ENCODE measurements around the gene GPC6. TPM values are rescaled to one million over a fixed set of nuclear protein-coding genes. Genes with fewer than 3 reads are reported as not detected.

GPC6 gene
- total RNA-seq, 4 donors from 2014 or later: 6.7 to 67.2 (median 11.1) TPM

DNA sequence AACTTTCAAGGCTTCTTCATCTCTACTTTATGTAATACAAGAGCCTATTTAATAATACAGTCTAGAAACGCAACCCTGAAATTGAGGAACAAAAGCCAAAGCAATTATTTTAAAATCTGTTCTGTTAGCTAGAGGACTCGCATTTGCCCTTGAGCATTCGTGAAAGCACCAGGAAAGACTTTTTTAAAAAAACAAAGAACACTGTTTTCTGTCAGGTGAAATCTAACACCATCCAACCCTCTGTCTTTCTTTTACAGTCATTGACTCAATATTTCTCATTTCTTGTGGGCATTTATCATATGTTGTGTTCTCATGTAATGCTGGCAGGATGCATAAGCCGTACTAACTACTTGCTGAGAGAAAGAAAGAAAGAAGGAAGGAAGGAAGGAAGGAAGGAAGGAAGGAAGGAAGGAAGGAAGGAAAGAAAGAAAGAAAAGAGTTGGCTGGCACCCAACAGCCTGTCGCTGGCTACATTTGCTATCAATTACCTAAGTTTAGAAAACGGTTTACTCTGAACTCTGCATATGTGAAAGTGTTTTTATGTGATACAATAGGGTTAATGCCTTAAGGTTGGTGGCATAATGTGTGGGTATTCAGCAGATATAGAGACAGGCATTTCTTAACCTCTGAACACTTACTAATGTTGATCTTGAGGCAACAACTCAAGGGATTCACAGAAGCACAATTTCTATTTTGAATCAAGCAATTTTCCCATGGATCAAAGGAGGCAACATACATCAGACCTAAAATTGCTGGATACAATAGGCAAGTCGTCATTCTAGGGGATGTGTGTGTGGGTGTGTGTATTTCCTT is 807.4 kb downstream of the GPC6 start:
- no peaks in the 10 kb centered on the region for H3K27me3 ChIP-seq
- intact Hi-C loops (cut with DNase I; ENCODE audit: low total_unique reads): no loop called here

GRCh38 chr13:94050039-94050438 is 823.4 kb downstream of the GPC6 start:
- Histone ChIP-seq H3K27ac (no peak overlapping the region), H3K36me3 (no peaks in the 10 kb centered on the region), H3K9me3 (no peaks in the 10 kb centered on the region), H3K4me3 (no peak overlapping the region), H3K4me1 (no peaks in the 10 kb centered on the region), H3K27me3 (no peaks in the 10 kb centered on the region)
- intact Hi-C loops (cut with DNase I; ENCODE audit: low total_unique reads): no loop called here
- TF ChIP-seq CTCF (IDR thresholded peaks at IDR 0.05) (no peak), POLR2A (IDR thresholded peaks at IDR 0.05) (no peak)
- no peak for DNase-seq

More for the DNA sequence above, 807.4 kb downstream of the GPC6 start:
- H3K9me3 ChIP-seq: no peaks in the 10 kb centered on the region
- no peaks in the 10 kb centered on the region for H3K36me3 ChIP-seq
- no peak overlapping the region for H3K27ac ChIP-seq
- H3K4me1 ChIP-seq: no peaks in the 10 kb centered on the region
- DNase-seq: no peak
- no peak for TF ChIP-seq POLR2A (IDR thresholded peaks at IDR 0.05)
- TF ChIP-seq CTCF (IDR thresholded peaks at IDR 0.05): no peak
- H3K4me3 ChIP-seq: no peak overlapping the region

DNA sequence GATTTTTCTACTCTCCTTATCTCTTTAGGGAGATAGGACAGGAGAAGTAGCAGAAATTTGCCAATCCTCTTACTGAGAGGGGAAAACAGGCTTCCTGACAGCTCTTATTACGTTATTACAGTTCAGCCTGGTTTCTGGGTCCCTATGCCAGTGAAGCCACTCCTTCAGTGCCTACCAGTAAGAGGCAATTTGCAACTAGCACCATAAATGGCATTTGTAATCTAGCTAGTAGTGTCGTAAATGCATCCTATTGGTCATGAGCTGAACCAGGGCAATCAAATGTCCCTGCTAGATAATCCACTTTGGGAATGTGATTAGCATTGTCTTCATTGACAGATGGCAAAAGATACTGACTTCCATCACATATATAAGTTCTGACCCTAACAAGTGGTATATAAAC is 824.1 kb downstream of the GPC6 start:
- Histone ChIP-seq H3K9me3 (no peaks in the 10 kb centered on the region), H3K4me1 (no peaks in the 10 kb centered on the region), H3K27ac (no peak overlapping the region), H3K4me3 (no peak overlapping the region), H3K36me3 (no peaks in the 10 kb centered on the region), H3K27me3 (no peaks in the 10 kb centered on the region)
- no peak for DNase-seq
- intact Hi-C loops (cut with DNase I; ENCODE audit: low total_unique reads): no loop called here
- TF ChIP-seq CTCF (IDR thresholded peaks at IDR 0.05) (no peak), POLR2A (IDR thresholded peaks at IDR 0.05) (no peak)

- DNase-seq: no peak
- no peak overlapping the region for H3K4me3 ChIP-seq
- no peaks in the 10 kb centered on the region for H3K9me3 ChIP-seq
- H3K27ac ChIP-seq: no peak overlapping the region
- no peaks in the 10 kb centered on the region for H3K36me3 ChIP-seq
- H3K27me3 ChIP-seq: no peaks in the 10 kb centered on the region
- no peaks in the 10 kb centered on the region for H3K4me1 ChIP-seq
- intact Hi-C loops (cut with DNase I; ENCODE audit: low total_unique reads): no loop called here
- no peak for TF ChIP-seq CTCF (IDR thresholded peaks at IDR 0.05)
These were observed 827.5 kb downstream of the GPC6 start for GRCh38 chr13:94053986-94054593.

- Histone ChIP-seq H3K9me3 (no peaks in the 10 kb centered on the region), H3K27me3 (no peaks in the 10 kb centered on the region), H3K4me1 (no peaks in the 10 kb centered on the region), H3K36me3 (no peaks in the 10 kb centered on the region), H3K27ac (no peak overlapping the region), H3K4me3 (no peak overlapping the region)
- no peak for DNase-seq
- intact Hi-C loops (cut with DNase I; ENCODE audit: low total_unique reads): no loop called here
- TF ChIP-seq CTCF (IDR thresholded peaks at IDR 0.05) (no peak), POLR2A (IDR thresholded peaks at IDR 0.05) (no peak)
These were observed 829.9 kb downstream of the GPC6 start for GRCh38 chr13:94056362-94056990.

All from uterus (tissue), 4 donors.